BJ (cell line): ENCODE measurements around the gene ELFN1. TPM values are rescaled to one million over a fixed set of nuclear protein-coding genes. Genes with fewer than 3 reads are reported as not detected.

Experiments
- CTCF ChIA-PET: fragments of 350-600 bp; formaldehyde crosslinking; extraction: SDS; loops from one replicate; lab custom pipeline; 2021; ENCODE audit warnings: antibody characterized with exemption, inconsistent platforms; lab: Yijun Ruan, JAX
- POLR2A ChIA-PET: fragments of 300-600 bp; sonication (Branson Sonifier 250); formaldehyde crosslinking; extraction: SDS; loops from one replicate; lab custom pipeline; 2021; ENCODE audit warnings: antibody characterized with exemption; lab: Charles Lee
- DNase-seq: peaks from one replicate; pipeline ENCODE4 v3.0.0-alpha.2; 2011; ENCODE audit warnings: low read depth
- H3K27me3 ChIP-seq: 2 replicates; pipeline ENCODE4 v1.6.0; 2011; ENCODE audit warnings: low read length; ENCODE audit not compliant: control insufficient read depth, insufficient read depth
- H3K36me3 ChIP-seq: 2 replicates; pipeline ENCODE4 v1.5.1; 2011; ENCODE audit warnings: low read length; ENCODE audit not compliant: control insufficient read depth, insufficient read depth
- H3K4me3 ChIP-seq: 2 replicates; pipeline ENCODE4 v1.5.1; 2011; ENCODE audit warnings: low read depth, mild to moderate bottlenecking, control low read depth, low read length
- polyA plus RNA-seq: library from polyadenylated mRNA; depleted of rRNA; stranded (reverse); fragments of >200 nt; gene quantifications from 2 replicates; pipeline ENCODE4 v1.2.3, GENCODE V29; 2011
- TF ChIP-seq, protein P1 (sequence below): IDR thresholded peaks from 2 replicates; pipeline ENCODE4 v1.5.1; 2011; ENCODE audit warnings: low read depth, mild to moderate bottlenecking, control low read depth, inconsistent platforms, low read length, moderate library complexity; ENCODE audit not compliant: insufficient read depth

ELFN1 gene
- polyA plus RNA-seq, 1 experiment, result 1.7 TPM

DNA sequence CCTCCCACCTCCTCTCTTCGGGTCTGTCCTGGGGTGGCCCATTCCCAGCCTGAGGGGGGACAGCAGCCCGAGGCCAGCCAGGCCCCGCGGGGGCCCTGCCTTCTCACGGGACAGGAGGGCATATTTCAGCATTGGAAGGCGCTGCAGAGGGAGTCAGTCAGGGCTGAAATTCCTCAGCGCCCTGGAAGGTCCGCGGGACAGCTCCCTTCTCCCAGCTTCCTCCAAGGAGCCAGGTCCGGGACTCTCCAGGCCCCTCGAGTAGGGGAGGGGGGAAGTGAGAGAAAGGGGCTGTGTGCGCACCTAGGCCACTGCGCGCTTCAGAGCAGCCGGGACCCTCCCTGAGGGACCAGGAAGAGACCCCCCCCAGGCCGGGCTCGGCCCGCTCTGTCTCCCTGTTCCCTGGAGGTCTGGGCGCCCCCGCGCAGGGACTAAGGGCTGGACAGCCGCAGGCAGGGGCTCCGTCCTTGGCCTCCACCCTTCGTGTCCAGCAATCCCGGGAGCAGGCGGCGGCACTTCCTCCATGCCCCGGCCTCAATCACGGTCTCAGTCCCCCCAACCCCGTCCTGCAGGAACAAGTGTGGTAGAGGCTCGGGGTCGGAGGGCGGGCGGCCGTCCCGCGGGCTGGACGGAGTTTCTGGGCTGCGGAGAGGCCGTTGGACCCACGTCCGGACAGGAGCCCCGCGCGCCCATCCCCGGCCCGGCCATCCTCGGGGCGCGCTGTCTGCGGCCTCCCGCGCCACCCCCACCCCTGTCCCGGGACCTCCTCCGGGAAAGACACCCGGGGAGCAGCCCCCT, 6.0 kb upstream of the ELFN1 start:
- ChIA-PET CTCF (interaction anchor here (0.6 to 3.3 kb wide), 11 partner anchors 18 to 684 kb away, joined by 3 to 11 read pairs (median 3); no protein-coding TSS in a partner anchor), POLR2A (interaction anchor here (0.7 kb wide), 1 partner anchor 545 kb away, joined by 9 read pairs; no protein-coding TSS in a partner anchor)
- no peaks in the 10 kb centered on the region for H3K36me3 ChIP-seq
- peaks cover 5% of the 10 kb centered on the region for H3K27me3 ChIP-seq
- TF ChIP-seq, protein P1, sequence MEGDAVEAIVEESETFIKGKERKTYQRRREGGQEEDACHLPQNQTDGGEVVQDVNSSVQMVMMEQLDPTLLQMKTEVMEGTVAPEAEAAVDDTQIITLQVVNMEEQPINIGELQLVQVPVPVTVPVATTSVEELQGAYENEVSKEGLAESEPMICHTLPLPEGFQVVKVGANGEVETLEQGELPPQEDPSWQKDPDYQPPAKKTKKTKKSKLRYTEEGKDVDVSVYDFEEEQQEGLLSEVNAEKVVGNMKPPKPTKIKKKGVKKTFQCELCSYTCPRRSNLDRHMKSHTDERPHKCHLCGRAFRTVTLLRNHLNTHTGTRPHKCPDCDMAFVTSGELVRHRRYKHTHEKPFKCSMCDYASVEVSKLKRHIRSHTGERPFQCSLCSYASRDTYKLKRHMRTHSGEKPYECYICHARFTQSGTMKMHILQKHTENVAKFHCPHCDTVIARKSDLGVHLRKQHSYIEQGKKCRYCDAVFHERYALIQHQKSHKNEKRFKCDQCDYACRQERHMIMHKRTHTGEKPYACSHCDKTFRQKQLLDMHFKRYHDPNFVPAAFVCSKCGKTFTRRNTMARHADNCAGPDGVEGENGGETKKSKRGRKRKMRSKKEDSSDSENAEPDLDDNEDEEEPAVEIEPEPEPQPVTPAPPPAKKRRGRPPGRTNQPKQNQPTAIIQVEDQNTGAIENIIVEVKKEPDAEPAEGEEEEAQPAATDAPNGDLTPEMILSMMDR, result no peak
- DNase-seq, result no peak
- peak overlapping the region; percentile 70 for H3K4me3 ChIP-seq

GRCh38 chr7:1664711-1665548, 5.1 kb upstream of the ELFN1 start:
- H3K4me3 ChIP-seq, result peak overlapping the region; percentile 70
- peaks cover 8% of the 10 kb centered on the region for H3K27me3 ChIP-seq
- DNase-seq, result no peak
- ChIA-PET POLR2A (interaction anchor here (0.7 kb wide), 1 partner anchor 545 kb away, joined by 9 read pairs; no protein-coding TSS in a partner anchor), CTCF (interaction anchor here (0.7 to 3.3 kb wide), 6 partner anchors 17 to 684 kb away, joined by 3 to 11 read pairs (median 4); no protein-coding TSS in a partner anchor)
- TF ChIP-seq, protein P1, result peak; percentile 84
- no peaks in the 10 kb centered on the region for H3K36me3 ChIP-seq

GRCh38 chr7:1665549-1666316, 4.3 kb upstream of the ELFN1 start:
- ChIA-PET CTCF (no interaction called here), POLR2A (no interaction called here)
- TF ChIP-seq, protein P1, result no peak
- no peak for DNase-seq
- no peaks in the 10 kb centered on the region for H3K36me3 ChIP-seq
- H3K27me3 ChIP-seq, result peaks cover 12% of the 10 kb centered on the region
- H3K4me3 ChIP-seq, result peak overlapping the region; percentile 70

DNA sequence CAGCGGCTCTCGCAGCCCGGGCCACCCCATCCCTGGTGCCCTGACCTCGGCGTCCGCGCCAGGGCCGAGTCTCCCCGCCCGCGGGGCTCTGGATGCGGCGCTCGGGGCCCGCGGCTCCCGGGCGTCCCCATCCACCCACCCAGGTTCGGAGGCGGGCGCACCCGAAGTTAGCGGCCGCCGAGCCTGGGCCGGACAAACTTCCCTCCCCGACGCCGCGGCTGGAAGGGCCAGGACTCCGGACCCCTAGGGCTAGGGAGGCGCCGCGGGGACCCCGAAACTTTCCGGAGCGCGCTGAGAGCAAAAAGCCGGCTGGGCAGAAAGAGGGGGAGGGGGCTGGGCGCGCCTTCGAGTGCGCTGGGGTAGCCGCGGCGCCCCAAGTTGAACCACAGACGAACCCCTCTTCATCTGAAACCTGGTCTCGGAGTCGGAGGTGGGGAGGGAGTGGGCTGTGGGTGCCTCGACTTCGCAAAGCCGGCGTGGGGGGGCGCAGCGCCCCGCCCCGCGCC, 3.7 kb upstream of the ELFN1 start:
- Histone ChIP-seq H3K27me3 (peaks cover 17% of the 10 kb centered on the region), H3K36me3 (no peaks in the 10 kb centered on the region), H3K4me3 (peak overlapping the region; percentile 70)
- DNase-seq, result no peak
- TF ChIP-seq, protein P1, result no peak
- ChIA-PET POLR2A (no interaction called here), CTCF (interaction anchor here (1.1 kb wide), 1 partner anchor 256 kb away, joined by 3 read pairs; no protein-coding TSS in a partner anchor)
